Gastrocnemius medialis (tissue), 4 donors: Measurements from ENCODE around the gene ATP6V0B. TPM values are rescaled to one million over a fixed set of nuclear protein-coding genes. Genes with fewer than 3 reads are reported as not detected.

ENCODE experiments used
- ATAC-seq, 2 donors: fragments of 150-250 bp; one replicate each; pipeline ENCODE4 v1.9.1; 2016
- DNase-seq, 2 donors: peaks; one replicate each; pipeline ENCODE4 v3.0.0-alpha.2; 2019
- H3K27ac ChIP-seq, 4 donors: fragments of 200-600 bp; sonication (generic); 1 replicate in 1 of 4; 2 replicates in 3 of 4; pipeline ENCODE4 v1.5.1; 2016 to 2018; ENCODE audit warnings: mild to moderate bottlenecking in 2 of 4, moderate library complexity in 1 of 4
- H3K27me3 ChIP-seq, 3 donors: fragments of 200-600 bp; sonication (generic) in 2 of 3; 1 replicate in 1 of 3; 2 replicates in 2 of 3; pipeline versions ENCODE4 v1.5.1 to v1.6.0; 2016 to 2019; ENCODE audit warnings: mild to moderate bottlenecking in 1 of 3, moderate library complexity in 1 of 3
- H3K36me3 ChIP-seq, 2 donors: fragments of 200-600 bp; sonication (generic) in 1 of 2; one replicate each; pipeline ENCODE4 v1.5.1; 2017 to 2018
- H3K4me1 ChIP-seq, 2 donors: fragments of 200-600 bp; sonication (generic) in 1 of 2; one replicate each; pipeline ENCODE4 v1.5.1; 2016 to 2017; ENCODE audit warnings: mild to moderate bottlenecking in 2 of 2
- H3K4me3 ChIP-seq, 4 donors: fragments of 200-600 bp; sonication (generic) in 3 of 4; 1 replicate in 1 of 4; 2 replicates in 3 of 4; pipeline ENCODE4 v1.5.1; 2016 to 2019; ENCODE audit warnings: mild to moderate bottlenecking in 2 of 4
- H3K9me3 ChIP-seq, 3 donors: fragments of 200-600 bp; sonication (generic) in 2 of 3; 1 replicate in 1 of 3; 2 replicates in 2 of 3; pipeline ENCODE4 v1.5.1; 2016 to 2019
- POLR2A ChIP-seq, 2 donors: fragments of 450-650 bp; IDR thresholded peaks; one replicate each; pipeline ENCODE4 v1.6.1; 2017; ENCODE audit warnings: antibody characterized with exemption in 2 of 2, mild to moderate bottlenecking in 2 of 2, moderate library complexity in 2 of 2
- in situ Hi-C, 4 donors: fragments of 200-750 bp; cut with MboI; loops; one replicate each; pipeline versions ENCODE4 v1.15.0 to v1.8.0; 2017; ENCODE audit warnings: low sequenced_read_pairs in 4 of 4
- intact Hi-C: fragments of 100-400 bp; cut with DNase I; formaldehyde crosslinking; loops from one replicate; pipeline ENCODE4 v1.15.1; 2023; ENCODE audit warnings: low total_unique reads
- total RNA-seq, 4 donors: library from RNA; depleted of rRNA; stranded (reverse); fragments of >200 nt; gene quantifications; one replicate each; pipeline versions ENCODE4 v1.1.0 to v1.2.3, GENCODE V29; 2016
- TF ChIP-seq, protein P1 (sequence below), 5 experiments: fragments of 450-650 bp in 3 of 5; fragments of 200-600 bp in 2 of 5; sonication (generic) in 2 of 5; IDR thresholded peaks in 4 of 5; conservative IDR thresholded peaks in 1 of 5; 1 replicate in 4 of 5; 2 replicates in 1 of 5; pipeline ENCODE4 v1.5.1; 2016 to 2019; ENCODE audit warnings: antibody characterized with exemption in 5 of 5, mild to moderate bottlenecking in 3 of 5, moderate library complexity in 3 of 5

ATP6V0B gene
- total RNA-seq, 4 donors from 2014 or later = 156 to 242 (median 195) TPM

DNA sequence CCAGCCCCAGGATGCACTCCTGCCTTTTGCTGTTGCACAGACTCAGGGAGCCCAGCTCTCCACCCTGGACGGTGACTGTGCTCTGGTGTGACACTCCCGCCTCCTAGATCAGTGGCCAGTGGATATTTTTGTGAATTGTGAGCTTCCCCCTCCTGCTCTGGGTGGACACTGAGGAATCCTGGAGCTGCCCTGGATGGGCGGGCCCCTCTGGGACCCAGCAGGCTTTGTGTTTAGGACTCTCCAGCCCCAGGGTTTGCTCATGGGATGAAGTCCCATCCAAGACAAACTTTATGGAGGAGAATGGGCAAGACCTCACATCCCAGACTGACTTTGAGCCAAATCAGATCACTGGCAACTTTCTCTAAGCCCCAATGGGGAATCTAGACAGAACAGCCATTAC, 40.4 kb downstream of the ATP6V0B start:
- intact Hi-C loops = no loop called here
- Histone ChIP-seq H3K9me3 (no peaks in the 10 kb centered on the region), H3K4me3 (no peak overlapping the region), H3K4me1 (no peaks in the 10 kb centered on the region), H3K27me3 (no peaks in the 10 kb centered on the region), H3K36me3 (no peaks in the 10 kb centered on the region), H3K27ac (no peak overlapping the region)
- ATAC-seq (no peak), DNase-seq (no peak)
- TF ChIP-seq, protein P1, sequence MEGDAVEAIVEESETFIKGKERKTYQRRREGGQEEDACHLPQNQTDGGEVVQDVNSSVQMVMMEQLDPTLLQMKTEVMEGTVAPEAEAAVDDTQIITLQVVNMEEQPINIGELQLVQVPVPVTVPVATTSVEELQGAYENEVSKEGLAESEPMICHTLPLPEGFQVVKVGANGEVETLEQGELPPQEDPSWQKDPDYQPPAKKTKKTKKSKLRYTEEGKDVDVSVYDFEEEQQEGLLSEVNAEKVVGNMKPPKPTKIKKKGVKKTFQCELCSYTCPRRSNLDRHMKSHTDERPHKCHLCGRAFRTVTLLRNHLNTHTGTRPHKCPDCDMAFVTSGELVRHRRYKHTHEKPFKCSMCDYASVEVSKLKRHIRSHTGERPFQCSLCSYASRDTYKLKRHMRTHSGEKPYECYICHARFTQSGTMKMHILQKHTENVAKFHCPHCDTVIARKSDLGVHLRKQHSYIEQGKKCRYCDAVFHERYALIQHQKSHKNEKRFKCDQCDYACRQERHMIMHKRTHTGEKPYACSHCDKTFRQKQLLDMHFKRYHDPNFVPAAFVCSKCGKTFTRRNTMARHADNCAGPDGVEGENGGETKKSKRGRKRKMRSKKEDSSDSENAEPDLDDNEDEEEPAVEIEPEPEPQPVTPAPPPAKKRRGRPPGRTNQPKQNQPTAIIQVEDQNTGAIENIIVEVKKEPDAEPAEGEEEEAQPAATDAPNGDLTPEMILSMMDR (IDR thresholded peaks at IDR 0.05 in 4 of 5, conservative IDR thresholded peaks at IDR 0.05 in 1 of 5) = no peak
- no peak for TF ChIP-seq POLR2A (IDR thresholded peaks at IDR 0.05)
- in situ Hi-C loops = no loop called here

DNA sequence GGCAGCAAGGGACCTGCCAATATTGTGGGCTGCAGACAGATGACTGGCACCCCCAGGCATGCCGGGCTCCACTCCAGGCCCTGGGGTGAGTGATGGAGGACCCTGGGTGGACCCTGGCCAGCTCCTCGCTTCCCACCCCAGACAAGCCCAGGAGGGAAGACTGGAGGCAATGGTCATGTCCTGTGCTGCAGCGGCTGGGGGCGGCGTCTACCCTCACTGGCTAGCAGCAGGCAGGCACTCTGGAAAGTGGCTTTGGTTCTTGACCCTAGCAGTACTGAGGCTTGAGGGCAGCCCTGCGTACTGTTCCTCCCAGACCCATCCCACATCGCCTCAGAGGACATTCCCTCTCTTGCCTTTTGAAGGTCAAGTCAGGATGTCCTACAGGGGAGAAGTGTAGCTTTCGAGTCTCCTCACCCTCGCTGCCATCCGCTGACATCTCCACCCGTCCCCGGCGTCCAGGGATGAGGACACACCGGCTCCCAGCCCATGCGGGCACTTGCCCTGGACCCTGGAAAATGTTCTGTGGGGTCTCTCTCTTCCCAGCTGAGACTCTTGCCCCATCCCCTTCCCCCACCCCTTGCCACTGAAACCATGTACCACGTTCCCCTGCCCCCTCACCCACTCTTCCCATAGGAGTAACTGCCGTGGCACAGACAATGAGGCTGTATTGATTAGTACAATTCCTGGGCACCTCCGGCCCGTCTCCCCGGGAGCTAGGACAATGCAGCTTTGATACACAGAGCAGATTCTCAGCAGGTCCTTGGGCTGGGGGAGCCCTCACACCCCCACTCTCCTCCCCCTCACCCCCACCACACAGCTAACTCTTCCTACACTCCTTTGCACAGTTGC, 41.5 kb downstream of the ATP6V0B start:
- ATAC-seq = no peak
- no peaks in the 10 kb centered on the region for H3K4me1 ChIP-seq
- no peak for DNase-seq
- intact Hi-C loops = no loop called here
- H3K9me3 ChIP-seq = no peaks in the 10 kb centered on the region
- in situ Hi-C loops = no loop called here
- H3K36me3 ChIP-seq = no peaks in the 10 kb centered on the region
- TF ChIP-seq POLR2A (IDR thresholded peaks at IDR 0.05) = no peak
- TF ChIP-seq, protein P1 (IDR thresholded peaks at IDR 0.05 in 4 of 5, conservative IDR thresholded peaks at IDR 0.05 in 1 of 5) = no peak
- H3K27me3 ChIP-seq = no peaks in the 10 kb centered on the region
- H3K27ac ChIP-seq = no peak overlapping the region
- no peak overlapping the region for H3K4me3 ChIP-seq

DNA sequence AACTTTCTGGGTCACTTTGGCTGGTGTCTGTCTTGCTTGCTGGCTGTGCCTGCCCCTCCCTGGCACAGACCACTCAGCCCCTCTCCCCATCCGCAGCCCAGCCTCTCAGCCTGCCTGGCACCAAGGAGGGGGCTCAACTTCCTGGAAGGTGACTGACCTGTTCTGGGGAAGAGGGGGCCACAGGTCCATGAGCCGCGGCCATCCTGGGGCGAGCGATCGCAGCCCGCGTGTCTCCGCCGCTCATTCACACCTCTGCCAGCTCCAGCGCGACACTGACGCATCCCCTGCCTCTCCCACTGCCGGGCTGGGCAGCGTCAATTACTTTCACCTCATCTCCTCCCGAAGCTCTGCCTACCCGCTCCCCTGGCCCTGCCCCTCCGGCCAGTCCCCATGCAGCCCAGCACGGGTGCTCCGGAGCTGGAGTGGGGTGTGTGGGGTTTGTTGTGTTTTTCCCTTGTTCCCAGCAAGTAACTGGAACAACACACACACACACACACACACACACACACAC, 42.2 kb downstream of the ATP6V0B start:
- Histone ChIP-seq H3K9me3 (no peaks in the 10 kb centered on the region), H3K4me3 (no peak overlapping the region), H3K4me1 (no peaks in the 10 kb centered on the region), H3K27ac (no peak overlapping the region), H3K27me3 (no peaks in the 10 kb centered on the region), H3K36me3 (no peaks in the 10 kb centered on the region)
- intact Hi-C loops (no loop called here), in situ Hi-C loops (no loop called here)
- ATAC-seq (no peak), DNase-seq (no peak)
- TF ChIP-seq POLR2A (IDR thresholded peaks at IDR 0.05) = no peak
- TF ChIP-seq, protein P1 (IDR thresholded peaks at IDR 0.05 in 4 of 5, conservative IDR thresholded peaks at IDR 0.05 in 1 of 5) = no peak

DNA sequence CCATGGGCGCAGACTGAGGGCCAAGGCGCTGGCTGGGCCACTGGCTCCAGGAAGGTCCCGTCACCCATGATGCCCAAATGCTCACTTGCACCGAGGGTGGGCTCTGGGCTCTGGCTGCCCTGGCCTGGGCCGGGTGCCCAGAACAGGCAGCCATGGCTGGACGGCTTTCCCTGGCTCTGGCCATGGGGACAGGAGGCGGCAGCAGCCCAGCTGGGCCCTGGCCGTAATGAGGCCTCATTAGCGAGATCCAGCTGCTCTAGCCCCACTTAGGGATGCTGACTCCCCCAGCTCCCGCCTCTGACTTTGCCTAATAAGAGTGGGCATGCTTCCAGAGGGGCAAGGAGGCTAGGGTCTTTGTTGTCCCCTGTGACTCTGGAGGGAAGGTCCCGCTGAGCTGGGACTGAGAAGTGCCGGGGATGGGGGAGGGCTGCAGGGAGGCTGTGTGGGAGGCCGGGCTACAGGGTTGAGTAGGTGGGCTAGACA, 44.7 kb downstream of the ATP6V0B start:
- no peaks in the 10 kb centered on the region for H3K4me1 ChIP-seq
- intact Hi-C loops = no loop called here
- H3K4me3 ChIP-seq = no peak overlapping the region
- no peaks in the 10 kb centered on the region for H3K36me3 ChIP-seq
- H3K27me3 ChIP-seq = no peaks in the 10 kb centered on the region
- H3K9me3 ChIP-seq = no peaks in the 10 kb centered on the region
- in situ Hi-C loops = no loop called here
- no peak for DNase-seq
- ATAC-seq = no peak
- H3K27ac ChIP-seq = no peak overlapping the region
- TF ChIP-seq POLR2A (IDR thresholded peaks at IDR 0.05) = no peak
- TF ChIP-seq, protein P1 (IDR thresholded peaks at IDR 0.05 in 4 of 5, conservative IDR thresholded peaks at IDR 0.05 in 1 of 5) = no peak
